IMR-90 (cell line): Measurements from ENCODE around the gene SDC3. TPM values are rescaled to one million over a fixed set of nuclear protein-coding genes. Genes with fewer than 3 reads are reported as not detected.

Source experiments
- ATAC-seq: fragments of 200-7000 bp; cut with Tn5 transposase; 2 replicates; pipeline ENCODE4 v1.9.1; 2020; ENCODE audit warnings: low read depth, mild to moderate bottlenecking, moderate library complexity
- BruUV-seq: library from RNA; stranded (reverse); fragments of 400-500 nt; replicated peaks from 2 replicates; lab custom pipeline; 2021; lab: Mats Ljungman, UMichigan
- CTCF ChIA-PET: fragments of 300-600 bp; formaldehyde crosslinking; extraction: SDS; loops from one replicate; lab custom pipeline; 2021; ENCODE audit warnings: antibody characterized with exemption; lab: Yijun Ruan, JAX
- POLR2A ChIA-PET: fragments of 300-600 bp; sonication (Branson Sonifier 250); formaldehyde crosslinking; loops from one replicate; lab custom pipeline; 2022; ENCODE audit warnings: antibody characterized with exemption; ENCODE audit not compliant: unreplicated experiment; lab: Charles Lee
- DNase-seq: peaks from one replicate; pipeline ENCODE4 v3.0.0; 2013
- H2AFZ ChIP-seq: replicated peaks from 2 replicates; pipeline ENCODE3; 2013; ENCODE audit warnings: low read length, mild to moderate bottlenecking; ENCODE audit not compliant: poor library complexity
- H2AK5ac ChIP-seq: 2 replicates; pipeline ENCODE4 v1.6.1; 2013; ENCODE audit warnings: low read depth, low read length, inconsistent platforms
- H2AK9ac ChIP-seq: replicated peaks from 2 replicates; pipeline ENCODE3; 2013; ENCODE audit warnings: mild to moderate bottlenecking, low read depth, low read length, moderate library complexity; ENCODE audit not compliant: poor library complexity
- H2BK120ac ChIP-seq: 2 replicates; pipeline ENCODE4 v1.6.1; 2013; ENCODE audit warnings: low read depth, low read length, inconsistent platforms
- H2BK15ac ChIP-seq: 3 replicates; pipeline ENCODE4 v1.6.1; 2013; ENCODE audit warnings: low read depth, low read length, inconsistent platforms
- H2BK20ac ChIP-seq: 2 replicates; pipeline ENCODE4 v1.6.1; 2013; ENCODE audit warnings: low read depth, mild to moderate bottlenecking, inconsistent platforms, low read length, moderate library complexity
- H2BK5ac ChIP-seq: 2 replicates; pipeline ENCODE4 v1.6.1; 2013; ENCODE audit warnings: mild to moderate bottlenecking, low read depth, low read length, inconsistent platforms; ENCODE audit not compliant: poor library complexity, severe bottlenecking
- H3K14ac ChIP-seq: replicated peaks from 2 replicates; pipeline ENCODE4 v1.6.1; 2013; ENCODE audit warnings: low read depth, low read length, inconsistent platforms
- H3K18ac ChIP-seq: 2 replicates; pipeline ENCODE4 v1.6.1; 2013; ENCODE audit warnings: low read depth, low read length, control low read depth
- H3K23ac ChIP-seq: 2 replicates; pipeline ENCODE4 v1.6.1; 2013; ENCODE audit warnings: low read depth, low read length, inconsistent platforms
- H3K27ac ChIP-seq: 2 replicates; pipeline ENCODE4 v1.5.1; 2013; ENCODE audit warnings: mild to moderate bottlenecking, control low read depth, low read length; ENCODE audit not compliant: insufficient read depth
- H3K27me3 ChIP-seq: 2 replicates; pipeline ENCODE4 v1.6.1; 2013; ENCODE audit warnings: low read length; ENCODE audit not compliant: control insufficient read depth, insufficient read depth
- H3K36me3 ChIP-seq: 2 replicates; pipeline ENCODE4 v1.6.1; 2013; ENCODE audit warnings: low read length, mixed read lengths; ENCODE audit not compliant: control insufficient read depth, insufficient read depth
- H3K4ac ChIP-seq: 2 replicates; pipeline ENCODE4 v1.6.1; 2013; ENCODE audit warnings: low read depth, low read length, inconsistent platforms
- H3K4me1 ChIP-seq: 2 replicates; pipeline ENCODE4 v1.6.1; 2013; ENCODE audit warnings: low read length, mixed read lengths; ENCODE audit not compliant: control insufficient read depth, insufficient read depth
- H3K4me2 ChIP-seq: 2 replicates; pipeline ENCODE4 v1.6.1; 2013; ENCODE audit warnings: low read depth, mild to moderate bottlenecking, control low read depth, low read length, moderate library complexity
- H3K4me3 ChIP-seq: 2 replicates; pipeline ENCODE4 v1.5.1; 2013; ENCODE audit warnings: low read depth, mild to moderate bottlenecking, control low read depth, low read length, moderate library complexity; ENCODE audit not compliant: insufficient read depth
- H3K56ac ChIP-seq: 2 replicates; pipeline ENCODE4 v1.6.1; 2013; ENCODE audit warnings: low read length, inconsistent platforms; ENCODE audit not compliant: insufficient read depth; ENCODE audit errors: extremely low read depth
- H3K79me1 ChIP-seq, 2 experiments: 2 replicates each; pipeline ENCODE4 v1.6.1; 2013; ENCODE audit warnings: low read length in 2 of 2, inconsistent platforms in 1 of 2, low read depth in 1 of 2
- H3K9ac ChIP-seq: 2 replicates; pipeline ENCODE4 v1.6.1; 2013; ENCODE audit warnings: low read depth, low read length, control low read depth
- H3K9me1 ChIP-seq: 2 replicates; pipeline ENCODE4 v1.6.1; 2013; ENCODE audit warnings: low read length, inconsistent platforms; ENCODE audit not compliant: insufficient read depth
- H3K9me3 ChIP-seq: 2 replicates; pipeline ENCODE4 v1.6.1; 2013; ENCODE audit warnings: low read length; ENCODE audit not compliant: control insufficient read depth, insufficient read depth
- H4K20me1 ChIP-seq: 2 replicates; pipeline ENCODE4 v1.6.1; 2013; ENCODE audit warnings: low read length, inconsistent platforms; ENCODE audit not compliant: insufficient read depth
- H4K5ac ChIP-seq: 2 replicates; pipeline ENCODE4 v1.6.1; 2013; ENCODE audit warnings: mild to moderate bottlenecking, low read depth, low read length, control low read depth
- H4K8ac ChIP-seq, 2 experiments: 2 replicates each; pipeline ENCODE4 v1.6.1; 2013; ENCODE audit warnings: low read depth in 2 of 2, low read length in 2 of 2, control low read depth in 1 of 2, inconsistent platforms in 1 of 2
- H4K91ac ChIP-seq: 2 replicates; pipeline ENCODE4 v1.6.1; 2013; ENCODE audit warnings: low read depth, low read length, inconsistent platforms; ENCODE audit not compliant: insufficient read depth
- BHLHE40 ChIP-seq: fragments of 150-350 bp; IDR thresholded peaks from 2 replicates; pipeline ENCODE4 v1.6.1; 2016; ENCODE audit warnings: mild to moderate bottlenecking, low read depth, low read length
- CEBPB ChIP-seq: IDR thresholded peaks from 2 replicates; pipeline ENCODE4 v1.6.1; 2012; ENCODE audit warnings: low read depth, low read length, improper control_type of control experiment
- CHD1 ChIP-seq: IDR thresholded peaks from 2 replicates; pipeline ENCODE4 v1.6.1; 2012; ENCODE audit warnings: low read depth, low read length, improper control_type of control experiment
- FOS ChIP-seq: fragments of 150-350 bp; IDR thresholded peaks from 2 replicates; pipeline ENCODE4 v1.6.1; 2016; ENCODE audit warnings: low read depth, low read length
- MAFK ChIP-seq: IDR thresholded peaks from 2 replicates; pipeline ENCODE4 v1.6.1; 2012; ENCODE audit warnings: low read depth, low read length, improper control_type of control experiment
- MAZ ChIP-seq: IDR thresholded peaks from 2 replicates; pipeline ENCODE4 v1.6.1; 2012; ENCODE audit warnings: low read depth, mild to moderate bottlenecking, low read length, improper control_type of control experiment, moderate library complexity, borderline replicate concordance
- MXI1 ChIP-seq: IDR thresholded peaks from 2 replicates; pipeline ENCODE4 v1.6.1; 2012; ENCODE audit warnings: low read depth, mild to moderate bottlenecking, low read length, moderate library complexity, borderline replicate concordance
- NFE2L2 ChIP-seq: fragments of 150-350 bp; IDR thresholded peaks from 2 replicates; pipeline ENCODE4 v1.6.1; 2016; ENCODE audit warnings: low read depth, mild to moderate bottlenecking, low read length
- POLR2A ChIP-seq: IDR thresholded peaks from 2 replicates; pipeline ENCODE4 v1.6.1; 2012; ENCODE audit warnings: mild to moderate bottlenecking, low read depth, low read length
- RAD21 ChIP-seq: IDR thresholded peaks from 2 replicates; pipeline ENCODE4 v1.6.1; 2012; ENCODE audit warnings: low read length, improper control_type of control experiment
- RCOR1 ChIP-seq: IDR thresholded peaks from 2 replicates; pipeline ENCODE4 v1.6.1; 2012; ENCODE audit warnings: mild to moderate bottlenecking, low read length, improper control_type of control experiment; ENCODE audit not compliant: insufficient replicate concordance
- RFX5 ChIP-seq: IDR thresholded peaks from 2 replicates; pipeline ENCODE4 v1.8.0; 2012; ENCODE audit warnings: low read depth, mild to moderate bottlenecking, low read length, moderate library complexity
- SMC3 ChIP-seq: fragments of 150-350 bp; IDR thresholded peaks from 2 replicates; pipeline ENCODE4 v1.6.1; 2016; ENCODE audit warnings: low read depth, mild to moderate bottlenecking, antibody characterized with exemption, low read length, moderate library complexity
- WGBS, 2 experiments: methylation state at CpG; one replicate each; pipeline versions ENCODE4 v1.1.5 to v1.1.7; 2013; ENCODE audit warnings: missing lambda C conversion rate in 2 of 2; ENCODE audit not compliant: insufficient read length in 1 of 2; ENCODE audit errors: extremely low coverage in 2 of 2; 5-methylcytosine and 5-hydroxymethylcytosine counted together
- dilution Hi-C: fragments of 300-500 bp; cut with HindIII; formaldehyde crosslinking; loops from one replicate; pipeline ENCODE4 v1.14.3; 2018; ENCODE audit warnings: low sequenced_read_pairs; ENCODE audit not compliant: unreplicated experiment
- in situ Hi-C: fragments of 300-500 bp; cut with MboI; formaldehyde crosslinking; loops from 3 replicates; pipeline ENCODE4 v1.14.3; 2019; ENCODE audit warnings: low sequenced_read_pairs, inconsistent platforms, mixed read lengths
- intact Hi-C: fragments of 100-400 bp; cut with micrococcal nuclease; formaldehyde crosslinking; loops from 2 replicates; pipeline ENCODE4 v1.10.0; 2022
- polyA plus RNA-seq, 3 experiments: library from polyadenylated mRNA; depleted of rRNA; stranded (reverse); fragments of >200 nt; gene quantifications; 2 replicates each; pipeline ENCODE4 v1.2.3, GENCODE V29; 2012; ENCODE audit warnings: low replicate concordance in 1 of 3
- total RNA-seq: library from RNA; depleted of rRNA; stranded (reverse); fragments of >200 nt; gene quantifications from 2 replicates; pipeline ENCODE4 v1.2.3, GENCODE V29; 2012
- TF ChIP-seq, protein P1 (sequence below): fragments of 150-350 bp; IDR thresholded peaks from 2 replicates; pipeline ENCODE4 v1.6.1; 2016; ENCODE audit warnings: low read depth, mild to moderate bottlenecking, low read length, moderate library complexity, borderline replicate concordance
- TF ChIP-seq, protein P2 (sequence below): conservative IDR thresholded peaks from 2 replicates; pipeline ENCODE4 v1.5.1; 2012; ENCODE audit warnings: mild to moderate bottlenecking, low read depth, low read length, improper control_type of control experiment
- TF ChIP-seq, protein P3 (sequence below): fragments of 150-350 bp; IDR thresholded peaks from 2 replicates; pipeline ENCODE4 v1.6.1; 2017; ENCODE audit warnings: mild to moderate bottlenecking, antibody characterized with exemption, low read length, low read depth

The SDC3 gene
- total and polyA plus RNA-seq, 2 of the 4 experiments (the other 2 are of a cell fraction) = 13.1 to 71.5 TPM

DNA sequence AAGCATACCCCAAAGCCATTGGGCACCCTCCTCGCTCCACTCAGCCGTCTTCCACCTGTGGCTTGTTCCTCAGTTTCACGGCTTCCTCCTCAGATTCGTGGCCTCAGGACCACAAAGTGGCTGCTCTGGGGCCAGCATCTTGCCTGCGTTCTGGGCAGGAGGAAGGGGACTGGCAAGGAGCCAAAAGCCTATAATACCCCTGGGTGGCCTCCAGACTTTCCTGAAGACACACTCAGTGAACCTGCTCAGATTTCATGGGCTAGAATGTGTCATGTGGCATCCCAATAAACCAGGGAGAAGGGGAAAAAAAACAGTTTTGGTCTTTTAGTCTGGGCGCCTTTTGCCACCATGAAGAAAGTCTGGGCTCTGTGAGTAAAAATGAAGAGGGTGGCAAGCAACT, 62.0 kb downstream of the SDC3 start:
- Histone ChIP-seq H2AK9ac (no peak overlapping the region), H3K9ac (no peak overlapping the region), H3K56ac (no peak overlapping the region), H3K9me1 (peaks cover 6% of the 10 kb centered on the region; the same call in 1 of the 2 replicates), H3K27me3 (peaks cover 20% of the 10 kb centered on the region), H3K18ac (no peak overlapping the region), H3K4me3 (no peak overlapping the region), H2AFZ (no peak overlapping the region), H2BK15ac (no peak overlapping the region), H3K27ac (no peak overlapping the region), H4K91ac (no peak overlapping the region), H2BK5ac (no peak overlapping the region), H3K9me3 (no peaks in the 10 kb centered on the region), H2BK20ac (no peak overlapping the region), H2BK120ac (no peak overlapping the region), H3K14ac (no peak overlapping the region), H3K4ac (no peak overlapping the region), H3K79me1 (no peaks in the 10 kb centered on the region), H4K20me1 (no peaks in the 10 kb centered on the region), H4K5ac (no peak overlapping the region), H3K4me2 (no peak overlapping the region), H3K36me3 (no peaks in the 10 kb centered on the region), H3K4me1 (peaks cover 4% of the 10 kb centered on the region; the same call in 1 of the 2 replicates), H3K23ac (no peak overlapping the region), H2AK5ac (no peak overlapping the region), H4K8ac (no peak overlapping the region; a peak in 1 of 4 replicates)
- in situ Hi-C loops (no loop called here), intact Hi-C loops (no loop called here), dilution Hi-C loops (no loop called here)
- TF ChIP-seq, protein P1, sequence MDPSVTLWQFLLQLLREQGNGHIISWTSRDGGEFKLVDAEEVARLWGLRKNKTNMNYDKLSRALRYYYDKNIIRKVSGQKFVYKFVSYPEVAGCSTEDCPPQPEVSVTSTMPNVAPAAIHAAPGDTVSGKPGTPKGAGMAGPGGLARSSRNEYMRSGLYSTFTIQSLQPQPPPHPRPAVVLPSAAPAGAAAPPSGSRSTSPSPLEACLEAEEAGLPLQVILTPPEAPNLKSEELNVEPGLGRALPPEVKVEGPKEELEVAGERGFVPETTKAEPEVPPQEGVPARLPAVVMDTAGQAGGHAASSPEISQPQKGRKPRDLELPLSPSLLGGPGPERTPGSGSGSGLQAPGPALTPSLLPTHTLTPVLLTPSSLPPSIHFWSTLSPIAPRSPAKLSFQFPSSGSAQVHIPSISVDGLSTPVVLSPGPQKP = no peak
- TF ChIP-seq SMC3 = no peak
- TF ChIP-seq MXI1 = no peak
- no peak for TF ChIP-seq NFE2L2
- TF ChIP-seq, protein P2, sequence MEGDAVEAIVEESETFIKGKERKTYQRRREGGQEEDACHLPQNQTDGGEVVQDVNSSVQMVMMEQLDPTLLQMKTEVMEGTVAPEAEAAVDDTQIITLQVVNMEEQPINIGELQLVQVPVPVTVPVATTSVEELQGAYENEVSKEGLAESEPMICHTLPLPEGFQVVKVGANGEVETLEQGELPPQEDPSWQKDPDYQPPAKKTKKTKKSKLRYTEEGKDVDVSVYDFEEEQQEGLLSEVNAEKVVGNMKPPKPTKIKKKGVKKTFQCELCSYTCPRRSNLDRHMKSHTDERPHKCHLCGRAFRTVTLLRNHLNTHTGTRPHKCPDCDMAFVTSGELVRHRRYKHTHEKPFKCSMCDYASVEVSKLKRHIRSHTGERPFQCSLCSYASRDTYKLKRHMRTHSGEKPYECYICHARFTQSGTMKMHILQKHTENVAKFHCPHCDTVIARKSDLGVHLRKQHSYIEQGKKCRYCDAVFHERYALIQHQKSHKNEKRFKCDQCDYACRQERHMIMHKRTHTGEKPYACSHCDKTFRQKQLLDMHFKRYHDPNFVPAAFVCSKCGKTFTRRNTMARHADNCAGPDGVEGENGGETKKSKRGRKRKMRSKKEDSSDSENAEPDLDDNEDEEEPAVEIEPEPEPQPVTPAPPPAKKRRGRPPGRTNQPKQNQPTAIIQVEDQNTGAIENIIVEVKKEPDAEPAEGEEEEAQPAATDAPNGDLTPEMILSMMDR = no peak
- TF ChIP-seq CEBPB = no peak
- no peak for TF ChIP-seq BHLHE40
- no peak for TF ChIP-seq CHD1
- no peak for TF ChIP-seq RAD21
- TF ChIP-seq, protein P3, sequence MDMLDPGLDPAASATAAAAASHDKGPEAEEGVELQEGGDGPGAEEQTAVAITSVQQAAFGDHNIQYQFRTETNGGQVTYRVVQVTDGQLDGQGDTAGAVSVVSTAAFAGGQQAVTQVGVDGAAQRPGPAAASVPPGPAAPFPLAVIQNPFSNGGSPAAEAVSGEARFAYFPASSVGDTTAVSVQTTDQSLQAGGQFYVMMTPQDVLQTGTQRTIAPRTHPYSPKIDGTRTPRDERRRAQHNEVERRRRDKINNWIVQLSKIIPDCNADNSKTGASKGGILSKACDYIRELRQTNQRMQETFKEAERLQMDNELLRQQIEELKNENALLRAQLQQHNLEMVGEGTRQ = no peak
- TF ChIP-seq MAFK = no peak
- TF ChIP-seq RCOR1 = no peak
- TF ChIP-seq RFX5 = no peak
- TF ChIP-seq FOS = no peak
- no peak for TF ChIP-seq MAZ
- no peak for TF ChIP-seq POLR2A
- POLR2A ChIA-PET = no interaction called here
- DNase-seq (no peak), ATAC-seq (no peak)
- WGBS, 2 experiments = no CpG with 5 or more reads among the region's 6 CpGs
- BruUV-seq = no TSS peak
- CTCF ChIA-PET = no interaction called here
